H1 (cell line): ENCODE results near the gene PTPRD.

Source experiments
- GABPA ChIP-seq: IDR thresholded peaks from 2 replicates; pipeline ENCODE4 v1.6.1; 2011; ENCODE audit warnings: mild to moderate bottlenecking, low read length, moderate library complexity, borderline replicate concordance; ENCODE audit not compliant: insufficient read depth
- POLR2AphosphoS5 ChIP-seq: IDR thresholded peaks from 2 replicates; pipeline ENCODE4 v1.6.1; 2011; ENCODE audit warnings: low read depth, low read length
- RAD21 ChIP-seq, 2 experiments: IDR thresholded peaks in 1 of 2; conservative IDR thresholded peaks in 1 of 2; 2 replicates each; pipeline ENCODE4 v1.6.1; 2011; ENCODE audit warnings: low read depth in 2 of 2, low read length in 2 of 2, improper control_type of control experiment in 1 of 2, inconsistent platforms in 1 of 2, mild to moderate bottlenecking in 1 of 2, moderate library complexity in 1 of 2
- SIN3A ChIP-seq, 2 experiments: IDR thresholded peaks in 1 of 2; conservative IDR thresholded peaks in 1 of 2; 2 replicates each; pipeline ENCODE4 v1.6.1; 2011 to 2012; ENCODE audit warnings: low read length in 2 of 2, improper control_type of control experiment in 1 of 2, low read depth in 1 of 2, mild to moderate bottlenecking in 1 of 2
- SUZ12 ChIP-seq: fragments of 200-600 bp; sonication (generic); IDR thresholded peaks from 2 replicates; pipeline ENCODE4 v1.6.1; 2012; ENCODE audit warnings: mild to moderate bottlenecking, inconsistent platforms, low read length, moderate library complexity, mixed read lengths
- TF ChIP-seq, protein P1 (sequence below), 3 experiments: IDR thresholded peaks; 1 replicate in 2 of 3; 2 replicates in 1 of 3; pipeline versions ENCODE4 v1.5.1 to v1.6.1; 2011; ENCODE audit warnings: low read length in 3 of 3, mild to moderate bottlenecking in 3 of 3, inconsistent platforms in 2 of 3, low read depth in 1 of 3, moderate library complexity in 1 of 3; ENCODE audit not compliant: insufficient read depth in 1 of 3; ENCODE audit errors: control extremely low read depth in 1 of 3

DNA sequence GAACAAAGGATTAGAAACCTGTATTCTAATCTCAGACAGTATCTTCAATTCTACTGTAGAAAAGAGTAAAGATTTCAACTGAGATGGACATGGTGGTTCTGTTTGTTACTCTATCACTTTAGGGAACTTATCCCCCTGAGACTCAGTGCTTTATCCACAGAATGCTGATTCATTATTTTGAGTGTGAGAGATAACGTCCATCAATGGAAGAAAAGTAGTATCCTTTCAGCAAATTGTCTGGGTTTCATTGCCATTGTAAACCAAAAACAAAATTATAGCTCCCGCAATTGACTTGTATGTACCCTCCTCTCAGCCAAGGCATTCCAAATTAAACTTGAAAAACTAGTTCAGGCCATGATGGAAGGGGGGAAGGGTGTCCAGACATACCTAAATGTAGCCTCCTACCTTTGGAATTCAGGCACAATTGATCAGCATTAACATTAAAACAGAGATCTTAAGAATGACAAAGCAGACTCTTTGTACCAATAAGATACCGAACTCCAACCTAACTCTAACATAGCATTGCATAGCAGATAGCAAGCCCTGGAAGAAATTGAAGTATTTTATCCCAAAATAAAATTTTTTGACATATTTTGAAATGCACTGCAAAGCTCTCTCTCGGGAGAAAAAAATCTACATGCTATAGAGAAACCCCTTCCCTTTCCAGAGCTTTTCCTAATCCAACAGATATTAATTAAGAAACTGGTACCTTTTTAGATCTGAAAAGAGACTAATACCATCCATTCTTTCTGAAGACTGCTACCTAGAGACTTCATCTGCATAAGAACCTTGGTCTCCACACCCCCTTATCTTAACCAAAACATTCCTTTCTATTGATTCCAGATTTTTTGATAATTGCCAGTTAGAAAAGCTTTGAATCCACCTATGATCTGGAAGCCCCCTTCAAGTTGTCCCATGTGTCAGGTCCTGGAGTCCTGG, 1055.7 kb downstream of the PTPRD start:
- TF ChIP-seq RAD21 (IDR thresholded peaks at IDR 0.05 in 1 of 2, conservative IDR thresholded peaks at IDR 0.05 in 1 of 2; ENCODE audit: low read depth in 2 of 2, low read length in 2 of 2) (0 out of 4 replicates have a peak, but pooled peaks of 1 of the 2 experiments have one; percentile 12), SIN3A (conservative IDR thresholded peaks at IDR 0.05 in 1 of 2, IDR thresholded peaks at IDR 0.05 in 1 of 2; ENCODE audit: low read depth in 1 of 2, low read length in 2 of 2) (no peak), GABPA (no peak), SUZ12 (no peak), POLR2AphosphoS5 (no peak)
- TF ChIP-seq, protein P1, sequence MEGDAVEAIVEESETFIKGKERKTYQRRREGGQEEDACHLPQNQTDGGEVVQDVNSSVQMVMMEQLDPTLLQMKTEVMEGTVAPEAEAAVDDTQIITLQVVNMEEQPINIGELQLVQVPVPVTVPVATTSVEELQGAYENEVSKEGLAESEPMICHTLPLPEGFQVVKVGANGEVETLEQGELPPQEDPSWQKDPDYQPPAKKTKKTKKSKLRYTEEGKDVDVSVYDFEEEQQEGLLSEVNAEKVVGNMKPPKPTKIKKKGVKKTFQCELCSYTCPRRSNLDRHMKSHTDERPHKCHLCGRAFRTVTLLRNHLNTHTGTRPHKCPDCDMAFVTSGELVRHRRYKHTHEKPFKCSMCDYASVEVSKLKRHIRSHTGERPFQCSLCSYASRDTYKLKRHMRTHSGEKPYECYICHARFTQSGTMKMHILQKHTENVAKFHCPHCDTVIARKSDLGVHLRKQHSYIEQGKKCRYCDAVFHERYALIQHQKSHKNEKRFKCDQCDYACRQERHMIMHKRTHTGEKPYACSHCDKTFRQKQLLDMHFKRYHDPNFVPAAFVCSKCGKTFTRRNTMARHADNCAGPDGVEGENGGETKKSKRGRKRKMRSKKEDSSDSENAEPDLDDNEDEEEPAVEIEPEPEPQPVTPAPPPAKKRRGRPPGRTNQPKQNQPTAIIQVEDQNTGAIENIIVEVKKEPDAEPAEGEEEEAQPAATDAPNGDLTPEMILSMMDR (IDR thresholded peaks at IDR 0.05; ENCODE audit: control extremely low read depth in 1 of 3, insufficient read depth in 1 of 3, low read depth in 1 of 3, low read length in 3 of 3), result no peak
